HG03558 (cell line): ENCODE measurements around the gene GTF2B.
"Not testable (repeated sequence)": the region's sequence is repeated elsewhere in the genome, so short reads cannot be mapped to it uniquely, and the experiment has no call there.

Source experiments
- ATAC-seq: cut with Tn5 transposase; IDR thresholded peaks from one replicate; pipeline ENCODE4 v1.9.1; 2021; ENCODE audit warnings: moderate number of reproducible peaks; ENCODE audit not compliant: unreplicated experiment; ENCODE audit errors: extremely low read depth

GTF2B gene, protein sequence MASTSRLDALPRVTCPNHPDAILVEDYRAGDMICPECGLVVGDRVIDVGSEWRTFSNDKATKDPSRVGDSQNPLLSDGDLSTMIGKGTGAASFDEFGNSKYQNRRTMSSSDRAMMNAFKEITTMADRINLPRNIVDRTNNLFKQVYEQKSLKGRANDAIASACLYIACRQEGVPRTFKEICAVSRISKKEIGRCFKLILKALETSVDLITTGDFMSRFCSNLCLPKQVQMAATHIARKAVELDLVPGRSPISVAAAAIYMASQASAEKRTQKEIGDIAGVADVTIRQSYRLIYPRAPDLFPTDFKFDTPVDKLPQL

DNA sequence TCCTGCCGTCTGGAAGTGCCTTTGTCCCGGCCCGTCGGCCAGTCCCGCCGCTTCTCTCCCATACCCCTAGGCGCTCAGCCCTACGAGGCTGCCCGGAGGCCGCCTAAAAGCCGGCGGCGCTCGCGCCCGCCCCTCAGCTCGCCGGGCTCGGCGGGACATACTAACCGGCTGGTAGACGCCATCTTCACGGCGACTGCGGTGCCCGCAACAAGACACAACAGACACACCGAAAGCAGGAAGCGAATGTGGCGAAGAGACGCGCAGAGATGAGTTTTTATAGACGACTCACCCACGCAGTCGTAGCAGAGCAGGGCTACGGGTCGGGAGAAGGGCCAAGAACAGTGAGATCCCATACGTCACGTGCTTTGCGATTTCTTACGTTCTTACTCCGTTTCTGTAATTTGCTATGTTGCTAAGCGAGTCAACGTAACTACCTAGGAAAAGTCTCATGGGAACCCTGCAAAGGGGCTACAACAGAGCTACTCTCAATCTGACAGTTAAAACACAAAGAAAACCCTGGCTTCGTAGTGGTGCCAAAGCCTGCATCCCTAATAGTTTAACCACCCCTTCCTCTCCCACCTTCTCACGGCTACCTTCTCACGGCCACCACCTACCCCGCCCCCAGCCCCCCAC is at the start of gene GTF2B:
Gene GTF2B, minus strand, starts transcription at position 250 of the 633 bp plus-strand sequence. Its CDS starts 68 bp downstream, at position 182.
- peak; percentile 81 for ATAC-seq

DNA sequence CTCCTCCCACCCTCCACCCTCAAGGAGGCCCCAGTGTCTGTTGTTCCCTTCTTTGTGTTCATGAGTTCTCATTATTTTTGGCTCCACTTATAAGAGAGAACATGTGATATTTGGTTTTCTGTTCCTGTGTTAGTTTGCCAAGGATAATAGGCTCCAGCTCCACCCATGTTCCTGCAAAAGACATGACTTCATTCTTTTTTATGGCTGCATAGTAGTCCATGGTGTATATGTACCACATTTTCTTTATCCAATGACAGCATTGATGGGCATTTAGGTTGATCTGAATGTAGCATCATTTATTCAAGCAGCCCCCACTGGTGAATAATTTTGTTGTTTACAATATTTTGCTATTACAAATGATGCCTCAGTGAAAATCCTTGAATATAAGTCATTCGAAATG is 47.2 kb upstream of the GTF2B start:
- not testable (repeated sequence) for ATAC-seq

DNA sequence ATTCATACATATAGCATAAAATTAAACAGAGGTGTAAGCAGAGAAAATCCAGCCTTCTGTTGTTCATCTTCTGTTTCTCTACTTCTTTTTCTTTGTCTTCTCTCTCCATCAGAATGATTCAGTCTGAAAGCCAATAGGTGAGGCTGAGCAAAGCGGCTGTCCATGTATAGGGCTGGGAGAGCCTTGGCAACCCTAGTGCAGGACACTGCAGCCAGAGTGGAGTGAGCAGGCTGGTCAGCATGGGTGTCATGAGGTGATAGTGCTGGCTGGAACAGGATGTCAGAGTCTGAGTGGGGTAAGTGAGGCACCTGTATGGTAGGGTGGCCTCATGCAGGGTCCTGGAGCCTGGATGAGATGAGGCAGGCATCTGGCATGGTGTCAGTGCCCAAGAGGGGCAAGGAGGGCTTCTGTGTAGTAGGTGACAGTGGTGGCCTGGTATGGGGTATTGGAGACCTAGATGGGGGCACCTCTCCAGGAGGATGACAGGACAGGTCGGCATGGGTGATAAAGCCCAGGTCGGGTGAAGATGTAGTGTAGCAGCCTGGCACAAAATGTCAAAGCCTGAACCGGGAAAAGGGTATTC is 45.5 kb upstream of the GTF2B start:
- no peak for ATAC-seq

DNA sequence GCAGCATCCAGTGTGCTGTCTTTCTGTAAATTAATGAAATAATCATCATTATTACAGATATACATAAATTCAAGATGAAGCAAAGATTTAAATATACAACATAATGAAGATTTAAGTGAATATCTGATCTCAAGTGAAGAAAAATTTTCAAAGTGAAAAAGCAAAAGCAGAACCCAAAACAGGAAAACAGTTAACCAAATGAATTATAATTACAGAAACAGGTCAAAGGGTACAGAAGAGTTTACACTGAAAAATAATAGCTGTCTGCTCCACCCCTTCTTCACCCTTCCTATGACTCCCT is 44.8 kb upstream of the GTF2B start:
- ATAC-seq, result no peak

DNA sequence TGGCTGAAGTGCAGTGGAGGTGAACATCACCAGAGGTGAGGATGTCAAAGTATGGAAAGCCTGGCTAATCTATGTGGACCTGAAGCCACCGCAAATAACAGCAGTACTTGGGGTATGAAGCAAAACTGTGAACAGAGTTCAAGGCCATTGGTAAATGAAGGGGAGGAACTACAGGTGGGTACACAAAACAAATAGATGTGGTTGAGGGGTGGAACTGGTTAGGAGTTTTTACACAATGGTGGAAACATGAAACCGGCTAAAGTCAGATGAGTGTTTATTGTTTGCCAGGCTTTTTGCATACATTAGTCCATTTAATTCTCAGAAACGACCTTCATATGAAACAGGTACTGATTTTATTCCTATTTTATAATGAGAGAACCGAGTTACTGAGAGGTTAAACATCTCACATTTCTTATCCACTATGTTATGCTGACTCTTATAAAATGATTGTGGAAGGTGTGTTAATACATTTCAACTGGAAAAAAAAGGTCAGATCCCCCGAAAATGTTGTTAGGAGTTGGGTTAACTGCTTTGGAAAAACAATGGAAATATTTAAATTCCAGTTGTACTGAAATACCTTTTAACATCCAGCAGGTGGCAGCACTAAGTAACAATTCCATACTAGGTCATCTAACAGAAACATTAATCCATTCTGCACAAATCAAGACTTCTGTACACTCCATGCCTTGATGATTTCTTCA is 44.3 kb upstream of the GTF2B start:
- ATAC-seq, result no peak

DNA sequence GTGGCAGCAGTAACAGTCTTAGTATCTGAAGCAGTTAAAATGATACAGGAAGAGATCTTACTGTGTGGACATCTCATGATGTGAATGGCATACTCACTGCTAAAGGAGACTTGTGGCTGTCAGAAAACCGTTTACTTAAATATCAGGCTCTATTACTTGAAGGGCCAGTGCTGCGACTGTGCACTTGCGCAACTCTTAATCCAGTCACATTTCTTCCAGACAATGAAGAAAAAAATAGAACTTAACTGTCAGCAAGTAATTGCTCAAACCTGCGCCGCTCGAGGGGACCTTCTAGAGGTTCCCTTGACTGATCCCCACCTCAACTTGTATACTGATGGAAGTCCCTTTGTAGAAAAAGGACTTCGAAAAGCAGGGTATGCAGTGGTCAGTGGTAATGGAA is 38.8 kb upstream of the GTF2B start:
- not testable (repeated sequence) for ATAC-seq

DNA sequence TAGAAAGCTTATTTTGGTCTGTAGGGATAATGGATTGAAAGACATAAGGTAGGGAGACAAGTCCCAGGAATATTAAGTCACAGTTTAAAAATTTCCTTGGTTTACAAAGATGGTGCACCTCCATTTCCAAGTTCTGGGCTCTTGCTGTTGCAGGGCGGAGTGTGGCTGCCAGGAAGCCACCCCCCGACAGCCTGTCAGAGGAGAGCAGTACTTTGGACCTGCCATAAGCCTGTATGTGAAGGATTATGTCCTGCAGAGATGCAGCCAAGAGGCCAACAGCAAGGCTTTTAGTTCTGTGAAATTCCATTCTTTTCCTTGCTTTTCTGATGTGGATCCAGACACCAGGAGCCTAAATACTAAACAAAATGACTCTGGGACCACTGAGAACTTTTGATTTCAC is 31.9 kb upstream of the GTF2B start:
- ATAC-seq, result no peak

DNA sequence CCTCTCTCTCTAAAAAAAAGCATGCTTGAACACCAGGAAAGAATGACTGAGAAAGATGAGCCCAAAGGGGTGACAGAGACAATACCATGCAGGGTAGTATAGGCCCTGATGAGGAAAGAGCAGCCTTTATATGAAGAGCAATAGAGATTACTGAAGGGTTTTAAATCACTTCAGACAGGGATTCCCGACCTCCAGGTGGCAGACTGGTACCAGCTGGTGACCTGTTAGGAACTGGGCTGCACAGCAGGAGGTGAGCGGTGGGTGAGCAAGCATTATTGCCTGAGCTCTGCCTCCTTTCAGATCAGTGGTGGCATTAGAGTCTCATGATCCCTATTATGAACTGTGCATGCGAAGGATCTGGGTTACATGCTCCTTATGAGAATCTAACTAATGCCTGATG is 30.8 kb upstream of the GTF2B start:
- no peak for ATAC-seq

DNA sequence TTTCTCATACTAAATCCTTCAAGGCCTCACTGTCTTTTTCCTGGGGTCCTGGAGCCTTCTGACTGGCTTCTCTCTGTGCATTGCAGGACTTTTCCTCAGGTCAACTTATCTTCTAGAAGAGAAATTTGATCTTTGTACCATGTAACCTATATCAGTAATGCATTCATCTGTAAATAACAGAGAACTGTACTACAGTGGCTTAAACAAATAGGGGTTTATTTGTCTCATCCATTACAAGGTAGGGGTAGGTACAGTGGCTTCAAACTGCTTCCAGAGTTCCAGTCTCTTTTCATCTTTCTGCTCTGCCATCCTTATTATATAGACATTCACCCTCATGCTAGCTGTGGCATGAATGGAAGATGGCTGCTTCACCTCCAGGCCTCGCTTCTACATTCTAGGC is 29.5 kb upstream of the GTF2B start:
- no peak for ATAC-seq

DNA sequence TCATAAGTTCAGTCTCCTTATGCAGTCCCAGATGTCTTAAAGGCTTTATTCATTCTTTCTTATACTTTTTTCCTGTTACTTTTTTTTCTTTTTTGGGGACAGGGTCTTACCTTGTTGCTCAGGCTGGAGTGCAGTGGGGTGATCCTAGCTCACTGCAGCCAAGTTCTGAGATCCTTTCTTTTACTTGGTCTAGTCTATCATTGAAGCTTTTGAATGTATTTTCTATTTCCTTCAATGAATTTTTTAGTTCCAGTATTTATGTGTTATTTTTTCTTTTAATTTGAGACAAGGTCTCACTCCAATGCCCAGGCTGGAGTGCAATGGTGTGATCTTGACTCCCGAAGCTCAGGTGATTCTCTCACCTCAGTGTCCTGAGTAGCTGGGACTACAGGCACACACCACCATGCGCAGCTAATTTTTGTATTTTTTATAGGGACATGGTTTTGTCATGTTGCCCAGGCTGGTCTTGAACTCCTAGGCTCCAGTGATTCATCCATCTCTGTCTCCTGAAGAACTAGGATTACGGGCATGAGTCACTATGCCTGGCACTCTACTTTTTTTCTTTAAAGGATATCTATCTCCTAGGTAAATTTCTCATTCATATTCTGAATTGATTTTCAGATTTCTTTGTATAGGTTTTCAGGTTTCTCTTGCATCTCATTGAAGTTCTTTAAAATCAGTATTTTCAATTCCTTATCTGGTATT is 26.1 kb upstream of the GTF2B start:
- ATAC-seq, result no peak

DNA sequence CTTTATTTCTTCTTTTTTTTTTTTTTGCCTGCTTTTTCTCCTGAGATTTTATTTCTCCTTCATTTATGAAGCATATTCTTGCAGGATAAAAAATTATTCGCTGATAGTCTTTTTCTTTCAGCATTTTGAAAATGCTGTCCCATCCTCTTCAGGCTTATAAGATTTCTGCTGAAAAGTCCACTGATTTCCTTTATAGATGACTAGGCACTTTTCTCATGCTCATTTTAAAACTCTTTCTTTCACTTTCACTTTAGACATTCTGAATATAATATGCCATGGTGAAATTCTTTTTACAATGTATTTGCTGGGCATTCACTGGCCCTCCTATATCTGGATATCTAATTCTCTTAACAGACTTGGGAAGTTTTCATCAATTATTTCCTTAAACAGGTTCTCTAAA is 25.5 kb upstream of the GTF2B start:
- ATAC-seq, result no peak

DNA sequence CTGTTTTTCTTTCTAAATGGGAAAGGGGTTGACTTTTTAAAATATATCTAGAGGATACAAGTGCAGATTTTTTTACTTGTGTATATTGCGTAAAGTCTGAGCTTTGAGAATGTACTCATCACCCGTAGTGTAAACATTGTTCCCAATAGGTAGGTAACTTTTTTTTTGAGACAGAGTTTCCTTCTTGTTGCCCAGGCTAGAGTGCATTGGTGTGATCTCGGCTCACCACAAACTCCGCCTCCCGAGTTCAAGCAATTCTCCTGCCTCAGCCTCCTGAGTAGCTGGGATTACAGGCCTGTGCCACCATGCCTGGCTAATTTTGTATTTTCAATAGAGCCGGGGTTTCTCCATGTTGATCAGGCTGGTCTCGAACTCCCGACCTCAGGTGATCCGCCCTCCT is 20.4 kb upstream of the GTF2B start:
- ATAC-seq, result not testable (repeated sequence)

DNA sequence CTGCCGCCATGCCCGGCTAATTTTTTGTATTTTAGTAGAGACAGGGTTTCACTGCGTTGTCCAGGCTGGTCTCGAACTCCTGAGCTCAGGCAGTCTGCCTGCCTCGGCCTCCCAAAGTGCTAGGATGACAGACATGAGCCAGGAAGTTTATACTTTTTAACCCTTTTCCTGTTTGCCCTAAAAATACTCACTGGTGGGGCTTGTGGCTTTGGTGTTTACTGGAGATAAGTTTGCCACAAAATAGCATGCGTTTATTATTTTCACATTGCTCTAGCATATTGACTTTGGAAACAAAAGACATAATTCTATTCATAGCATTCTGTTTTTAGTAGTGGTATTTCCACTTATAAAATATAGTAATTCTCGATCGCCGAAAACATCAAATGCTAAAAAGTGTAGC is 19.8 kb upstream of the GTF2B start:
- no peak for ATAC-seq

DNA sequence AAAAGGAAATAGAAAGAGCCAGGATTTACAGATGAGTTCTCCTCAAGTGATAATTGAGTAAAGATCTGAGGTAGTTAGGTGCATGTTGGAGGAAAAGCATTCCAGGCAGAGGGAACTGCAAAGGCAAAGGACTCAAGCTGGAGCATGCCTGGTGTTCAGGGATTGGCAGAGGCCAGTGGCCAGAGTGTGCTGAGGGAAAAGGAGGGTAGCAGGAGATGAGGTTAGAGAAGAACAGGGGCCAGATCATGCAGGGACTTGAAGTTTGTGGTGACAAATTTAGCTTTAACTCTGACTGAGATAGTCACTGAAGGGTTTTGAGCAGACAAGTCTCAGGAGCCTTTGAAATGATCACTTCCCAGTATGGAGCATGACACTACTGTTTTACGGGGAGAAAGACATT is 19.0 kb upstream of the GTF2B start:
- no peak for ATAC-seq

DNA sequence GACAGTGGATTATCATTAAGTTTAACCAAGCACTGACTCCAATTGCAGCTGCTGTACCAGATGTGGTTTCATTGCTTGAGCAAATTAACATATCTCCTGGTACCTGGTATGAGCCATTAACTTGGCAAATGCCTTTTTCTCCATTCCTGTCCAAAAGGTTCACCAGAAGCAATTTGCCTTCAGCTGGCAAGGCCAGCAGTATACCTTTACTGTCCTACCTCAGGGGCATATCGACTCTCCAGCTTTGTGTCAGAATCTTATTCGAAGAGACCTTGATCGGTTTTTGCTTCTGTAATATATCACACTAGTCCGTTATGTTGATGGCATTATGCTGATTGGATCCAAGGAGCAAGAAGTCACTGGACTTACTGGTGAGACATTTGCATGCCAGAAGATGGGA is 9.5 kb upstream of the GTF2B start:
- ATAC-seq, result no peak

DNA sequence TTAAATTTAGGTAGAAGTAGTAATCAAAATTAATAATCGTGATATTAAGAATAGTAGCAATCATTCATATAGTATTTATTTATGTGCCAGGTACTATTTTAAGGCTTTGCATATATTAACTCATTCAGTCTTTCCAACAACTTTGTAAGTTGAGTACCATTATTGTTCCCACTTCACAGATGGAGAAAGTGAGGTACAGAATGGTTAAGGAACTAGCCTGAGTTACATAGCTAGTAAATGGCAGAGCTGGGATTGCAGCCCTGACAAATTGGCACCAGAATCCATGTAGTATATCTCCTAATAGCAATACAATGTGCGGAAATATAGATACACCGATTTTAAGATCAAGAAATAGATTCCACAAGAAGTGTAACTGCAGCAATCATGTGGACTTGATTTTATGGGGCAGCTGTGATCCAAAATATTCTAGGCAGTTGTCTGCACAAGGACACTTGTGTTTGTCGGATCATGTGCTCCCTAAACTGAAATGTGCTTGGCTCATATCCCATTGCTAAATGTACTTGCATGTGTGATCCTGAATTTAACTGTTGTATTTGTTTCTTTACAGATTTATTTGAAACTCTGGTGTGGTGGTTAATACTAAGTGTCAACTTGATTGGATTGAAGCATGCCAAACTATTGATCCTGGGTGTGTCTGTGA is 5.8 kb upstream of the GTF2B start:
- no peak for ATAC-seq

DNA sequence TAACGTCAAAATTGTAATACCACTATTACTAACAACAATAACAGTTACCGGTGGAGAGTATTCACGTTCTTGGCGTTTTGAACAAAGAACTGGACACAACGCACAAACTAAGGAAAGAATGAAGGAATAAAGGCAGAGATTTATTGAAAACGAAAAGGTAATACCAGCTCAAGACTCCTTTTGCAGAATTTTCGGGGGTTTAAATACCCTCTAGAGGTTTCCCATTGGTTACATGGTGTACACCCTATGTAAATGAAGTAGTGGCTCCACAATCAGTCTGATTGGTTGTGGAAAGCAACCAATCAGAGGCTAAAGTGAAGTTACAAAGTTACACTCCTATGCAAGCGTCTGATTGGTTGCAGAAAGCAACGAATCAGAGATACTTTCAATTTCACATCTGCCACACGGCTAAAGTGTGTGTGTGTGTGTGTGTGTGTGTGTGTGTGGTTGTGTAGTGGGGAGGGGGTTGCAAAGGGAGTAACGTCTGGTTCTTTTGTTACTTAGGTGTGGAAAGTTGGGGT is 1.1 kb upstream of the GTF2B start:
- ATAC-seq, result no peak

DNA sequence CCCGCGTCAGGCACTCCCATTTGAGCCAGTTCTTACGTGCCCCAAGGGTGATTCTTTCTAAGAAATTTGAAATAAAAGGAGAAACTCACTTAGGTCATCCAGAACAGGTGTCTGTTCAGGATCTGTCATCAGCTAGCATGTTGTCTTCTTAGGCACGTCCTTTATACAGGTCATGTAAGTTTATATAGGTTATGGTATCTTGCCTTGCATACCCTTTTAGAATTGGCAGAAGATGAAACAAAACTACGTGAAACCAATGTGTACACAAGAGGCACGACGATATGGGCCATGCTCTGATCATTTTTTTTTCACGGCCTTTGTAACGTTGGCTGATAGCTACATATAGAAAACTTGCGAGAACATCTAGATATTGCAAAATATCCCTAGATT is 579 bp upstream of the GTF2B start:
- ATAC-seq, result no peak

DNA sequence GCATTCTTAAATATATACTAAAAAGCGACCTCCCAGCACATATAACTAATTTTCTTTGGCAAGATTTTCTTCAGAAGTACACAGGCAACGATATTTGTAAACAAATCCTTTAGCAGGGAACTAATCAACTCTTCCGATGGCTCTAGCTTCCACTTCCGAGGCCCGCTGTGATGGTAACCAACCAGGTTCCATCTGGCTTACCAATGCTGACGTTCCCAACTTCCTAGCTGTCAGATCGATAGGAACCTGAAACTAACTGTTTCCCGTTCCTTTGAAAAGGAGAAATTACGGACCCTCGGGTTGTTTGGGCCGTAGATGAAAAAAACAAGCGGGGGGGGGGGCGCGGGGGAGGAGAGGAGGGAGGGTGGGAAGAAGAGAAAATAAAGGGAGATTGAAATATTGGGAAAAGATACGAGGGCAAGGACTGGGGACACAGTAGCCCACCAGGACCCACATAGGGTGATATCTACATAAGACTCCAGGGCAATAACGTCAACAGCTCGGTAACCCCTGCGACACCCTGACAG is 513 bp downstream of the GTF2B start:
- ATAC-seq, result no peak

DNA sequence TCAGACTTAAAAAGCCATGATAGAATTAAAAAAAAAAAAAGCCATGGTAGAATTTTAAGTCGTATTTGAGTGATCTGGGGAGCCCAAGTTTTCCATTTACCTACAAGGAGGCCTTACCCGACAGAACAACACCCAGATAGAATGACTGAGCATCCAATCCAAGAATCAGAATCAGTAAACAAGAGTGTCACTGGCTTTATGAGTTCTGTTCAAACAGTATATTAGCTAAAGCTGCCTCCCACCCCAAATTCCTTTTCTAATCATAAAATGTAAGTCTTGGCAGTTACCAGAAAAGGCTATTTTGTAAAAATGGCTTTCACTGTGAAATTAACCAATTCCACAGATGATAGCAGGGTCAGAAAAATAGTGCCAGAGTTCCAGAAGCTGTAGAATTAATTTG is 1.2 kb downstream of the GTF2B start:
- ATAC-seq, result no peak
